OCI-LY7 (cell line): ENCODE measurements around the gene FHIT.

Experiments
- EZH2phosphoT487 ChIP-seq: fragments of 200-600 bp; sonication (generic); IDR thresholded peaks from 2 replicates; pipeline ENCODE4 v1.6.1; 2018; ENCODE audit warnings: low read depth, borderline replicate concordance, mild to moderate bottlenecking, mixed run types, antibody characterized with exemption, low read length, moderate library complexity, mixed read lengths
- TF ChIP-seq, protein P1 (sequence below): fragments of 200-600 bp; sonication (generic); conservative IDR thresholded peaks from 2 replicates; pipeline ENCODE4 v1.5.1; 2014; ENCODE audit warnings: mild to moderate bottlenecking, antibody characterized with exemption, low read length, moderate library complexity, mixed read lengths

DNA sequence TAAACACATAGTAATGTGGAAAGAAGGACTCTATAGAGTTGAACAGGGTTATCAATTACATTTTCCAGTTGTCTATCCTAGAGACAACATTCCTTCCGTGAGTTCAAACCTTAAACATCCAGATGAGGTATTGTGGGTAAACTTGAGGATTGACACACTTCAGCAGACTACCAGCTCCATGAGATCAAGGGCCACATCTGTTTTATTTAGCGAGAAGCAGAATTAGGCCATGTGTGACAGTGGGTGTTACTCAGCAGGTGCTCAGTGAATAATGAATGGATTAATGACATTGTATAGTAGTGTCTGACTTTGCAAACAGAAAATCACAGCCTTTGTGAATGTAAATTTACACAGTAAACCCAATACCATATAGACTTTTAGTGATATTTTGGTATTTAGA lies 1260.3 kb downstream of the FHIT start:
- TF ChIP-seq, protein P1, sequence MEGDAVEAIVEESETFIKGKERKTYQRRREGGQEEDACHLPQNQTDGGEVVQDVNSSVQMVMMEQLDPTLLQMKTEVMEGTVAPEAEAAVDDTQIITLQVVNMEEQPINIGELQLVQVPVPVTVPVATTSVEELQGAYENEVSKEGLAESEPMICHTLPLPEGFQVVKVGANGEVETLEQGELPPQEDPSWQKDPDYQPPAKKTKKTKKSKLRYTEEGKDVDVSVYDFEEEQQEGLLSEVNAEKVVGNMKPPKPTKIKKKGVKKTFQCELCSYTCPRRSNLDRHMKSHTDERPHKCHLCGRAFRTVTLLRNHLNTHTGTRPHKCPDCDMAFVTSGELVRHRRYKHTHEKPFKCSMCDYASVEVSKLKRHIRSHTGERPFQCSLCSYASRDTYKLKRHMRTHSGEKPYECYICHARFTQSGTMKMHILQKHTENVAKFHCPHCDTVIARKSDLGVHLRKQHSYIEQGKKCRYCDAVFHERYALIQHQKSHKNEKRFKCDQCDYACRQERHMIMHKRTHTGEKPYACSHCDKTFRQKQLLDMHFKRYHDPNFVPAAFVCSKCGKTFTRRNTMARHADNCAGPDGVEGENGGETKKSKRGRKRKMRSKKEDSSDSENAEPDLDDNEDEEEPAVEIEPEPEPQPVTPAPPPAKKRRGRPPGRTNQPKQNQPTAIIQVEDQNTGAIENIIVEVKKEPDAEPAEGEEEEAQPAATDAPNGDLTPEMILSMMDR, result no peak
- no peak for TF ChIP-seq EZH2phosphoT487
